ENCODE data around the gene MINAR1. TPM values are rescaled to one million over a fixed set of nuclear protein-coding genes. Genes with fewer than 3 reads are reported as not detected.

Gene MINAR1
- total RNA-seq, 1 experiment from 2014 or later: 1.4 TPM

- Mint-ChIP-seq H3K36me3 (no peaks in the 10 kb centered on the region), H3K4me3 (no peak overlapping the region), H3K4me1 (peaks cover 11% of the 10 kb centered on the region), H3K27me3 (ENCODE audit: low read depth) (peaks cover 3% of the 10 kb centered on the region), H3K27ac (no peak overlapping the region), H3K9me3 (no peaks in the 10 kb centered on the region)
- CTCF ChIA-PET: interaction anchor here (1.8 kb wide), 1 partner anchor 155 kb away, joined by 6 read pairs; no protein-coding TSS in a partner anchor
- POLR2A ChIA-PET: no interaction called here
- peak; percentile 67 for ATAC-seq
- peak; percentile 24 for DNase-seq (ENCODE audit: low spot score)
- no peak for TF ChIP-seq ZNF263 (CRISPR knock-in tag; IDR thresholded peaks at IDR 0.05; ENCODE audit: low read depth)
- no peak for TF ChIP-seq FOXP4 (CRISPR knock-in tag; IDR thresholded peaks at IDR 0.05)
- TF ChIP-seq USF2 (CRISPR knock-in tag; IDR thresholded peaks at IDR 0.05): peak; percentile 48; the same call in 1 of the 2 replicates
Observed at GRCh38 chr15:79440355-79440908, 8.3 kb downstream of the MINAR1 start.

GRCh38 chr15:79442911-79443310, 10.8 kb downstream of the MINAR1 start:
- Mint-ChIP-seq H3K4me3 (no peak overlapping the region), H3K36me3 (no peaks in the 10 kb centered on the region), H3K9me3 (peaks cover 8% of the 10 kb centered on the region; the same call in 1 of the 2 replicates), H3K27me3 (ENCODE audit: low read depth) (no peaks in the 10 kb centered on the region; the same call in 1 of the 2 replicates), H3K4me1 (peaks cover 8% of the 10 kb centered on the region), H3K27ac (no peak overlapping the region)
- DNase-seq (ENCODE audit: low spot score) (no peak), ATAC-seq (no peak)
- ChIA-PET CTCF (interaction anchor here (0.9 to 2.1 kb wide), 3 partner anchors 9 to 153 kb away, joined by 3 to 10 read pairs (median 6); no protein-coding TSS in a partner anchor), POLR2A (no interaction called here)
- TF ChIP-seq AR (CRISPR knock-in tag; IDR thresholded peaks at IDR 0.05) (no peak), ZNF671 (CRISPR knock-in tag; IDR thresholded peaks at IDR 0.05) (no peak), ZNF532 (CRISPR knock-in tag; IDR thresholded peaks at IDR 0.05; ENCODE audit: borderline replicate concordance) (no peak), ZNF423 (CRISPR knock-in tag; IDR thresholded peaks at IDR 0.05) (no peak), GABPB1 (CRISPR knock-in tag; IDR thresholded peaks at IDR 0.05) (no peak), ERG (CRISPR knock-in tag; IDR thresholded peaks at IDR 0.05) (no peak), FOXP1 (CRISPR knock-in tag; IDR thresholded peaks at IDR 0.05; ENCODE audit: borderline replicate concordance) (no peak), E2F1 (CRISPR knock-in tag; IDR thresholded peaks at IDR 0.05) (no peak), AFF4 (CRISPR knock-in tag; IDR thresholded peaks at IDR 0.05; ENCODE audit: borderline replicate concordance) (no peak), FOXP4 (CRISPR knock-in tag; IDR thresholded peaks at IDR 0.05) (no peak), SP1 (CRISPR knock-in tag; conservative IDR thresholded peaks at IDR 0.05) (no peak)

Data from WTC11 (cell line).